Activated T-helper 17 cell treated with anti-CD3 and anti-CD28 coated beads, Interleukin-2, amount 50 U/mL, for 72 hours (primary cell): Measurements from ENCODE around the gene RNF126. TPM values are rescaled to one million over a fixed set of nuclear protein-coding genes. Genes with fewer than 3 reads are reported as not detected.
A peak's percentile ranks its signal among the peaks of the same experiment; 100 is the strongest.
"Not testable (repeated sequence)": the region's sequence is repeated elsewhere in the genome, so short reads cannot be mapped to it uniquely, and the experiment has no call there.

Experiments used
- ATAC-seq: fragments of 150-1000 bp; cut with Tn5 transposase; replicated peaks from 2 replicates; pipeline ENCODE4 v1.10.0; 2021; ENCODE audit warnings: mild to moderate bottlenecking, moderate library complexity
- H3K27ac Mint-ChIP-seq: one replicate; pipeline ENCODE4 v1.8.0; 2022; ENCODE audit warnings: mixed read lengths
- H3K27me3 Mint-ChIP-seq: one replicate; pipeline ENCODE4 v1.8.0; 2022; ENCODE audit warnings: mixed read lengths
- H3K36me3 Mint-ChIP-seq: one replicate; pipeline ENCODE4 v1.8.0; 2022; ENCODE audit warnings: low read depth, mild to moderate bottlenecking, mixed read lengths
- H3K4me1 Mint-ChIP-seq: one replicate; pipeline ENCODE4 v1.8.0; 2022; ENCODE audit warnings: mixed read lengths
- H3K4me3 Mint-ChIP-seq: one replicate; pipeline ENCODE4 v1.8.0; 2022; ENCODE audit warnings: mild to moderate bottlenecking, mixed read lengths
- H3K9me3 Mint-ChIP-seq: one replicate; pipeline ENCODE4 v1.8.0; 2022; ENCODE audit warnings: mixed read lengths
- total RNA-seq, 2 donors: library from RNA; stranded (reverse); gene quantifications; one replicate each; pipeline ENCODE4 v1.2.3, GENCODE V29; 2022

Gene RNF126
- total RNA-seq, 2 donors from 2014 or later = 74.0 to 103 TPM

GRCh38 chr19:677601-678436 lies 14.8 kb upstream of the RNF126 start:
- ATAC-seq = no peak
- no peaks in the 10 kb centered on the region for H3K4me1 Mint-ChIP-seq
- H3K27ac Mint-ChIP-seq = no peak overlapping the region
- peaks cover 8% of the 10 kb centered on the region for H3K27me3 Mint-ChIP-seq
- H3K9me3 Mint-ChIP-seq = no peaks in the 10 kb centered on the region
- H3K4me3 Mint-ChIP-seq = no peak overlapping the region
- no peaks in the 10 kb centered on the region for H3K36me3 Mint-ChIP-seq

DNA sequence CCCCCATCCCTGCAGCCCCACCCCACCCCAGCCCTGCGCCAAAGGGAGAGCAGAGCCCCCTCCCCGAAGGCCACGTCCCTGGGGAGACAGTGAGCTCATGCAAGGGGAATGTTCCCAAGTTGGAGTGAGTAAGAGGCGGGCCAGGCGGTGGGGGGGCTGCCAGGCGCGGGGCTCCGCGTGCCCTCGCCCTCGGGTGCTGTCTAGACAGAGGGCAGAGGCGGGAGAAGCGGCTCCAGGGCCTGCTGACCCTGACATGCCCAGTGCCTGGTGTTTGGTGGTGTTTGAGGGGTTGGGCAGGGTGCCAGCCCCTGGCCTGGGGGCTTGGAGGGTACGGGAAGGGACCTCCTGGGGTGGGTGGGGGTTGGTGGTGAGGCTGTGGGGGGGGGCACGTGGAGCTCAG lies 14.2 kb upstream of the RNF126 start:
- no peaks in the 10 kb centered on the region for H3K4me1 Mint-ChIP-seq
- H3K27ac Mint-ChIP-seq = no peak overlapping the region
- no peaks in the 10 kb centered on the region for H3K36me3 Mint-ChIP-seq
- no peak overlapping the region for H3K4me3 Mint-ChIP-seq
- peaks cover 8% of the 10 kb centered on the region for H3K27me3 Mint-ChIP-seq
- ATAC-seq = no peak
- no peaks in the 10 kb centered on the region for H3K9me3 Mint-ChIP-seq

DNA sequence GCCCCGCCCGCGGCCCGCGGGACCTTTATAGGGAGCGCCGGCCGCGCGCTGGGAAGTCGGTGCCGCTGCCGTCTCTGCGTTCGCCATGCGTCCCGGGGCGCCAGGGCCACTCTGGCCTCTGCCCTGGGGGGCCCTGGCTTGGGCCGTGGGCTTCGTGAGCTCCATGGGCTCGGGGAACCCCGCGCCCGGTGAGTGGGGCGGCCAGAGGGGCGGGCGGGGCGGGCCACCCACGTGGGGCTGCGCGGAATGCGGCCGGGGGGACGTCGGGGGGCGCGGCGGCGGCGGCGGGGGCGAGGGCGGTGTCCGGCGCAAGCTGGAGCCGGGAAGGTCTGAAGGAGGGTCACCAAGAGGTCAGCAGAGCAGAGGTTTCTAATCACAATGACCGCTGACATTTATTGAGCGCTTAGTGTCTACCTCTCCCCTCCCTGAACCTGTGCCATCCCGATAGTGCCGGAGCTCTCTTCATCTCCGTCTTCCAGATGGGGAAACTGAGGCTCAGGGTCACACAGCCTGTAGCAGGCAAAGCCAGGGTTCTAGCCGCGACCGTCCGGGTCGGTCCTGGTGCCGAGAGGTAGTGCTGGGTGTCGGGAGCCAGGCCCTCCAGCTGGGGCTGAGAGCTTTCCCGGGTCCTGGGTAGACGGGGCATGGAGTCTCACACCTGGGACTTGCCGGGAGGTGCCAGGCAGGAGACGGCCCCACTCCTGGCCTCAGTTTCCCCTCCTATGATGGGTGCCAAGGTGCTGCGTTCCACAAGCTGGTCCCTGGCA lies 13.5 kb upstream of the RNF126 start, which contains the start of gene FSTL3:
FSTL3 (plus strand) TSS at position 54 of the 767 bp plus-strand sequence; CDS start at position 86, 32 bp downstream.
- Mint-ChIP-seq H3K36me3 (no peaks in the 10 kb centered on the region), H3K27ac (no peak within 1 kb of the TSS), H3K27me3 (peaks cover 8% of the 10 kb centered on the region), H3K4me1 (no peaks in the 10 kb centered on the region), H3K9me3 (no peaks in the 10 kb centered on the region), H3K4me3 (no peak within 1 kb of the TSS)
- ATAC-seq = no peak

DNA sequence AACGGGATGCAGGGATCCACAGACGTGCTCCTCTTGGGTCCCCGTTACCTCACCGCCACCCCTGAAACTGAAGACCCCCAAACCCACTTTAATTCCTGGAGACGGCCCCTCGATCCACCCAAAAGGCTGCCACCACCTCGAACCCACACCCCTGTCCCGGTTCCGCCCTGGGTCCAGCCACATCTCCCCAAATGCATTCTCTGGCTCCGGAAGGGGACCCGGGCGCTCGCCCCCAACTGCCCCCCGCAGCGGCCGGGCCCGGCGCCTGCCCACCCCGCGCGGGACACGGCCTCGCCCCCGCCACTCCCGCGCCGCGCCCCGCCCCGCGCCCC lies 13.0 kb upstream of the RNF126 start:
- H3K27me3 Mint-ChIP-seq = peaks cover 8% of the 10 kb centered on the region

DNA sequence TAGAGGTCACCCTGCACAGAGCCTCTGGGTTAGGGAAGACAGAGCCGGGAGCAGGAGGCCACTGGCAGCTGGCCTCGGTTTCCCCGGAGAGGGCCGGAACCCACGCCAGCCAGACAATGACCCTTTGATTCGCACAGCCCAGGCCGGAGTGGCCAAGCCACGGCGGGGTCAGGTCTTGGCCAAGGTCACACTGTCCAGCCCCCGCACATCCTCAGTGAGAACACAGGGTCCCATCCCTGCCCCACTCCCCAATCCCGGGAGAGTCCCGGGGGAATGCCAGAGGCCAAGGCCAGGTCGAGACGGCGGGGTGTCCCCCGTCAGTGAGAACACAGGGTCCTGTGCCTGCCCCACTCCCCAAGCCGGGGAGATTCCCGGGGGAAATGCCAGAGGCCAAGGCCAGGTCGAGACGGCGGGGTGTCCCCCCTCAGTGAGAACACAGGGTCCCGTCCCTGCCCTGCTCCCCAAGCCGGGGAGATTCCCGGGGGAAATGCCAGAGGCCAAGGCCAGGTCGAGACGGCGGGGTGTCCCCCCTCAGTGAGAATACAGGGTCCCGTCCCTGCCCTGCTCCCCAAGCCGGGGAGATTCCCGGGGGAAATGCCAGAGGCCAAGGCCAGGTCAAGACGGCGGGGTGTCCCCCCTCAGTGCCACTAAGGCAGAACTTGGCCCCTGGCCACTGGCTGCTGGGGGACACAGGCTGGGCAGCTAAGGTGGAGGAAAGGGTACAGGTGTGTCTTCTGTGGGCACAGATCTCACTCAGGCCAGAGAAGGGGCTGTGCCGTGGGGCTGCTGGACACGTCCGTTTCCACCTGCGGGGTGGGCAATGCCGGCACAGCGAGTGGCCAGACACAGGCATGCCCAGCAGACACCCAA lies 11.5 kb upstream of the RNF126 start:
- H3K27ac Mint-ChIP-seq = no peak overlapping the region
- H3K4me1 Mint-ChIP-seq = no peaks in the 10 kb centered on the region
- H3K4me3 Mint-ChIP-seq = no peak overlapping the region

More for the DNA sequence above, 13.0 kb upstream of the RNF126 start:
- ATAC-seq = no peak
- Mint-ChIP-seq H3K27ac (no peak overlapping the region), H3K36me3 (no peaks in the 10 kb centered on the region), H3K9me3 (no peaks in the 10 kb centered on the region), H3K4me3 (no peak overlapping the region), H3K4me1 (no peaks in the 10 kb centered on the region)

GRCh38 chr19:670609-671075 lies 7.6 kb upstream of the RNF126 start:
- Mint-ChIP-seq H3K4me1 (no peaks in the 10 kb centered on the region), H3K4me3 (no peak overlapping the region), H3K36me3 (no peaks in the 10 kb centered on the region), H3K9me3 (no peaks in the 10 kb centered on the region), H3K27ac (no peak overlapping the region), H3K27me3 (peaks cover 8% of the 10 kb centered on the region)
- no peak for ATAC-seq

More for the DNA sequence above, 11.5 kb upstream of the RNF126 start:
- Mint-ChIP-seq H3K36me3 (no peaks in the 10 kb centered on the region), H3K9me3 (no peaks in the 10 kb centered on the region), H3K27me3 (peaks cover 8% of the 10 kb centered on the region)
- ATAC-seq = no peak

DNA sequence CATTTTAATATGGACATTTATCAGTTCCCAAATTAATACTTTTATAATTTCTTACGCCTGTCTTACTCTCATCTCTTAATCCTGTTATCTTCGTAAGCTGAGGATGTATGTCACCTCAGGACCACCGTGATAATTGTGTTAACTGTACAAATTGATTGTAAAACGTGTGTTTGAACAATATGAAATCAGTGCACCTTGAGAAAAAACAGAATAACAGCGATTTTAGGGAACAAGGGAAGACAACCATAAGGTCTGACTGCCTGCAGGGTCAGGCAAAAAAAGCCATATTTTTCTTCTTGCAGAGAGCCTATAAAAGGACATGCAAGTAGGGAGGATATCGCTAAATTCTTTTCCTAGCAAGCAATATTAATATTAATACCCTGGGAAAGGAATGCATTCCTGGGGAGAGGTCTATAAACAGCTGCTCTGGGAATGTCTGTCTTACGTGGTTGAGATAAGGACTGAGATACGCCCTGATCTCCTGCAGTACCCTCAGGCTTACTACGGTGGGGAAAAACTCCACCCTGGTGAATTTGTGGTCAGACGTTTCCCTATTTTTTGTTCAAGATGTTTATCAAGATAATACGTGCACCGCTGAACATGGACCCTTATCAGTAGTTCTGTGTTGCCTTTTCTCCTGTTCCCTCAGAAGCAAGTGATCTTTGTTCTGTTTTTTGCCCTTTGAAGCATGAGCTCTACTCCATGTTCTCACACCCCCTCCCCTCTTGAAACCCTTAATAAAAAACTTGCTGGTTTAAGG lies 5.8 kb upstream of the RNF126 start:
- not testable (repeated sequence) for H3K4me1 Mint-ChIP-seq, ATAC-seq, H3K27me3 Mint-ChIP-seq, H3K9me3 Mint-ChIP-seq, H3K4me3 Mint-ChIP-seq, H3K27ac Mint-ChIP-seq, H3K36me3 Mint-ChIP-seq

- ATAC-seq, H3K36me3 Mint-ChIP-seq, H3K4me3 Mint-ChIP-seq, H3K9me3 Mint-ChIP-seq, H3K27me3 Mint-ChIP-seq, H3K4me1 Mint-ChIP-seq, H3K27ac Mint-ChIP-seq: not testable (repeated sequence)
Observed at GRCh38 chr19:666985-667573, 4.1 kb upstream of the RNF126 start.

DNA sequence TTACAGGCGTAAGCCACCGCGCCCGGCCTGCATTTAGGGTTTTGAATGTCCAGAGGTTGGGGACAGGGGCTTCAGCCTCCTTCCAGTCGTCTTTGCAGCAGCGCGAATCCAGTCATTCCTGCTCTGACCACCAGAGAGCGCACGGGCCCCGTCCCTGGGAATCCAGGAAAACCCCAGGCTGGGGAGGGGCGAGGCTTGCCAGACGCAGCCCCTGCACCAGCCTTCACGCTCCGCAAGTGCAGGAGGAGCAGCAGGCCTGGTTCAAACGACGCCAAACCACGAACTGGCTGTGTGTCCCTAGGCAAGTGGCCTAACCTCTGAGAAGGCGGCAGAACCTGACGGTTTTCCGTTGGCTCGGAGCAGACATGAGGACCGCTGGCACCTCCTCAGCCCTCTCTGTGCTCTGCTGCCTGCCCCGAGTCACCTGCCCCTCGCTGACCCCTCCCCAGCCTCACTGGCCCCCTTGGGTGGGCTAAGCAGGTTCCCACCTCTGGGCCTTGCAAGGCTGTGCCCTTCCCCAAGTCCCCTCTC lies 2.0 kb upstream of the RNF126 start:
- Mint-ChIP-seq H3K9me3 (no peaks in the 10 kb centered on the region), H3K27ac (peak overlapping the region; percentile 71), H3K4me3 (peak overlapping the region; percentile 79), H3K4me1 (peaks cover 6% of the 10 kb centered on the region), H3K27me3 (no peaks in the 10 kb centered on the region), H3K36me3 (peaks cover 22% of the 10 kb centered on the region)
- ATAC-seq = no peak

DNA sequence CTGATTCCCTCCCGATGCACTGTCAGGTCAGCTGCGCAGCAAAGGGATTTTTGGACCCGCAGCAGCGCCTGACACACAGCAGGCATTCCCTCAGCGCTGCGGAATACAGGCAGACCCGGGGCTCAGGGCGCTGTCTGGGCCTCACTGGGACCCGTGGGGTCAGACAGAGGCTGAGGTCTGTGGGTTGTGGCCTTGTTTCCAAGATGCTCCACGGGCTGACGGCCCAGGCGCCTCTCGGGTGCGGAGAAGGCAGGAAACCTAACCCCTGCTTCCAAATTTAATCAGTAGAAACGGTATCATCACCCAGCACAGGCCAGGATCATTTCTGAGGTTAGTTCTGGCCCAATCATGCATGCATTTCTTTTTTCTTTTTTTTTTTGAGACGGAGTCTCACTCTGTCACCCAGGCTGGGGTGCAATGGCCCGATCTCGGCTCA lies 686 bp upstream of the RNF126 start:
- no peaks in the 10 kb centered on the region for H3K9me3 Mint-ChIP-seq
- H3K4me1 Mint-ChIP-seq = peaks cover 6% of the 10 kb centered on the region
- no peaks in the 10 kb centered on the region for H3K27me3 Mint-ChIP-seq
- peak overlapping the region; percentile 79 for H3K4me3 Mint-ChIP-seq
- H3K27ac Mint-ChIP-seq = peak overlapping the region; percentile 71
- no peak for ATAC-seq
- H3K36me3 Mint-ChIP-seq = peaks cover 34% of the 10 kb centered on the region

- Mint-ChIP-seq H3K27me3 (no peaks in the 10 kb centered on the region), H3K9me3 (no peaks in the 10 kb centered on the region), H3K36me3 (peaks cover 42% of the 10 kb centered on the region), H3K27ac (peak overlapping the region; percentile 95), H3K4me1 (peaks cover 6% of the 10 kb centered on the region), H3K4me3 (peak overlapping the region; percentile 98)
- peak; percentile 25 for ATAC-seq
Observed at GRCh38 chr19:662207-662961, 630 bp downstream of the RNF126 start.

- peak; percentile 53 for ATAC-seq
- Mint-ChIP-seq H3K4me3 (peak overlapping the region; percentile 98), H3K27me3 (no peaks in the 10 kb centered on the region), H3K4me1 (peaks cover 6% of the 10 kb centered on the region), H3K36me3 (peaks cover 48% of the 10 kb centered on the region), H3K27ac (peak overlapping the region; percentile 95), H3K9me3 (no peaks in the 10 kb centered on the region)
Observed at GRCh38 chr19:661427-662196, 1.4 kb downstream of the RNF126 start.
